Natural killer cell (primary cell): ENCODE data around the gene PRR16. TPM values are rescaled to one million over a fixed set of nuclear protein-coding genes. Genes with fewer than 3 reads are reported as not detected.

ENCODE experiments used
- ATAC-seq, 3 donors: fragments of 150-1000 bp in 2 of 3; fragments of 200-7000 bp in 1 of 3; cut with Tn5 transposase; 1 replicate in 1 of 3; 2 replicates in 2 of 3; pipeline ENCODE4 v1.10.0; 2021; ENCODE audit warnings: mild to moderate bottlenecking in 2 of 3, moderate library complexity in 2 of 3
- DNase-seq, 2 donors: peaks; one replicate each; pipeline versions ENCODE4 v3.0.0 to v3.0.0-alpha.2; 2013 to 2021; ENCODE audit warnings: mixed read lengths in 1 of 2
- H3K27ac ChIP-seq: one replicate; pipeline ENCODE4 v1.5.1; 2013; ENCODE audit warnings: mild to moderate bottlenecking, low read length
- H3K27me3 ChIP-seq: one replicate; pipeline ENCODE4 v1.6.1; 2013; ENCODE audit warnings: low read length; ENCODE audit not compliant: control insufficient read depth, insufficient read depth
- H3K36me3 ChIP-seq: one replicate; pipeline ENCODE4 v1.6.1; 2013; ENCODE audit warnings: low read length; ENCODE audit not compliant: control insufficient read depth, insufficient read depth
- H3K4me1 ChIP-seq: one replicate; pipeline ENCODE4 v1.6.1; 2013; ENCODE audit warnings: low read length; ENCODE audit not compliant: control insufficient read depth, insufficient read depth
- H3K4me3 ChIP-seq: one replicate; pipeline ENCODE4 v1.5.1; 2013; ENCODE audit warnings: low read length
- H3K9me3 ChIP-seq: one replicate; pipeline ENCODE4 v1.6.1; 2013; ENCODE audit warnings: low read length; ENCODE audit not compliant: control insufficient read depth, insufficient read depth
- H3K27ac Mint-ChIP-seq, 2 donors: one replicate each; pipeline ENCODE4 v1.8.0; 2022; ENCODE audit warnings: mild to moderate bottlenecking in 2 of 2, mixed read lengths in 2 of 2, moderate library complexity in 1 of 2
- H3K27me3 Mint-ChIP-seq, 2 donors: one replicate each; pipeline ENCODE4 v1.8.0; 2022; ENCODE audit warnings: low read depth in 2 of 2, mixed read lengths in 2 of 2
- H3K36me3 Mint-ChIP-seq: one replicate; pipeline ENCODE4 v1.8.0; 2022; ENCODE audit warnings: mixed read lengths
- H3K4me1 Mint-ChIP-seq, 2 donors: one replicate each; pipeline ENCODE4 v1.8.0; 2022; ENCODE audit warnings: mixed read lengths in 2 of 2
- H3K4me3 Mint-ChIP-seq: one replicate; pipeline ENCODE4 v1.8.0; 2022; ENCODE audit warnings: mild to moderate bottlenecking, moderate library complexity, mixed read lengths
- H3K9me3 Mint-ChIP-seq, 2 donors: one replicate each; pipeline ENCODE4 v1.8.0; 2022; ENCODE audit warnings: mixed read lengths in 2 of 2
- CTCF ChIP-seq: fragments of 200-600 bp; IDR thresholded peaks from one replicate; pipeline ENCODE4 v1.8.0; 2022; ENCODE audit warnings: antibody characterized with exemption
- WGBS: methylation state at CpG from one replicate; pipeline ENCODE4 v1.1.7; 2013; ENCODE audit warnings: missing lambda C conversion rate; ENCODE audit not compliant: insufficient coverage; 5-methylcytosine and 5-hydroxymethylcytosine counted together
- intact Hi-C: fragments of 100-400 bp; cut with micrococcal nuclease; formaldehyde crosslinking; loops from one replicate; pipeline ENCODE4 v1.14.2; 2022
- total RNA-seq, 4 donors: library from RNA; stranded (reverse); fragments of 120-200 nt in 1 of 4; gene quantifications; one replicate each; pipeline versions ENCODE4 v1.2.3 to v1.2.4, GENCODE V29; 2013 to 2022

PRR16 gene
- total RNA-seq, 3 donors from 2014 or later (not counting 1 experiment from before 2014, with no cell fraction given): not detected

GRCh38 chr5:120535900-120536299 is 71.8 kb downstream of the PRR16 start:
- WGBS: no CpG with 5 or more reads among the region's 1 CpG
- no peak overlapping the region for H3K4me3 Mint-ChIP-seq

GRCh38 chr5:120538149-120538548 is 74.0 kb downstream of the PRR16 start:
- ATAC-seq (no peak), DNase-seq (no peak)
- no peak overlapping the region for H3K27ac ChIP-seq
- Mint-ChIP-seq H3K27ac (no peak overlapping the region), H3K4me1 (no peaks in the 10 kb centered on the region), H3K36me3 (no peaks in the 10 kb centered on the region), H3K27me3 (no peaks in the 10 kb centered on the region), H3K9me3 (peaks cover 3 to 5% of the 10 kb centered on the region in 2 donors), H3K4me3 (no peak overlapping the region)
- no peak for TF ChIP-seq CTCF
- no peaks in the 10 kb centered on the region for H3K9me3 ChIP-seq
- H3K4me1 ChIP-seq: no peaks in the 10 kb centered on the region
- no peak overlapping the region for H3K4me3 ChIP-seq
- no CpG with 5 or more reads among the region's 2 CpGs for WGBS
- H3K27me3 ChIP-seq: no peaks in the 10 kb centered on the region
- no peaks in the 10 kb centered on the region for H3K36me3 ChIP-seq
- intact Hi-C loops: no loop called here

More at GRCh38 chr5:120535900-120536299, 71.8 kb downstream of the PRR16 start:
- H3K4me1 ChIP-seq: no peaks in the 10 kb centered on the region
- Mint-ChIP-seq H3K4me1 (no peaks in the 10 kb centered on the region), H3K27me3 (no peaks in the 10 kb centered on the region), H3K27ac (no peak overlapping the region), H3K9me3 (peaks cover 3% of the 10 kb centered on the region in 2 donors), H3K36me3 (no peaks in the 10 kb centered on the region)
- H3K27ac ChIP-seq: no peak overlapping the region
- H3K27me3 ChIP-seq: no peaks in the 10 kb centered on the region
- H3K4me3 ChIP-seq: no peak overlapping the region
- TF ChIP-seq CTCF: no peak
- no peaks in the 10 kb centered on the region for H3K36me3 ChIP-seq
- no peaks in the 10 kb centered on the region for H3K9me3 ChIP-seq
- no peak for DNase-seq
- intact Hi-C loops: no loop called here
- ATAC-seq: no peak

GRCh38 chr5:120538644-120539043 is 74.5 kb downstream of the PRR16 start:
- Mint-ChIP-seq H3K27ac (no peak overlapping the region), H3K27me3 (no peaks in the 10 kb centered on the region), H3K36me3 (no peaks in the 10 kb centered on the region), H3K9me3 (peaks cover 3 to 5% of the 10 kb centered on the region in 2 donors), H3K4me3 (no peak overlapping the region), H3K4me1 (no peaks in the 10 kb centered on the region)
- Histone ChIP-seq H3K27ac (no peak overlapping the region), H3K9me3 (no peaks in the 10 kb centered on the region), H3K27me3 (no peaks in the 10 kb centered on the region), H3K36me3 (no peaks in the 10 kb centered on the region), H3K4me3 (no peak overlapping the region), H3K4me1 (no peaks in the 10 kb centered on the region)
- no peak for DNase-seq
- no peak for TF ChIP-seq CTCF
- intact Hi-C loops: no loop called here
- no peak for ATAC-seq
- WGBS: 84% methylated on average over 2 of the region's 2 CpGs

- WGBS: no CpG with 5 or more reads among the region's 1 CpG
- no peak for TF ChIP-seq CTCF
- no peaks in the 10 kb centered on the region for H3K36me3 ChIP-seq
These were observed 75.4 kb downstream of the PRR16 start for GRCh38 chr5:120539471-120539870.

More at GRCh38 chr5:120539471-120539870, 75.4 kb downstream of the PRR16 start:
- H3K27me3 ChIP-seq: no peaks in the 10 kb centered on the region
- H3K27me3 Mint-ChIP-seq: no peaks in the 10 kb centered on the region
- no peak overlapping the region for H3K4me3 Mint-ChIP-seq
- intact Hi-C loops: no loop called here
- no peak overlapping the region for H3K27ac ChIP-seq
- H3K9me3 Mint-ChIP-seq: peaks cover 3 to 5% of the 10 kb centered on the region in 2 donors
- no peak overlapping the region for H3K27ac Mint-ChIP-seq
- no peaks in the 10 kb centered on the region for H3K4me1 ChIP-seq
- no peaks in the 10 kb centered on the region for H3K9me3 ChIP-seq
- no peak overlapping the region for H3K4me3 ChIP-seq
- no peaks in the 10 kb centered on the region for H3K4me1 Mint-ChIP-seq
- ATAC-seq (no peak), DNase-seq (no peak)
- H3K36me3 Mint-ChIP-seq: no peaks in the 10 kb centered on the region
